Skeletal muscle tissue (tissue), 4 donors: ENCODE results near the gene PCDHGA1. TPM values are rescaled to one million over a fixed set of nuclear protein-coding genes. Genes with fewer than 3 reads are reported as not detected.
"Not testable (repeated sequence)": the region's sequence is repeated elsewhere in the genome, so short reads cannot be mapped to it uniquely, and the experiment has no call there.

Experiments used
- H3K27ac ChIP-seq: one replicate; pipeline ENCODE4 v1.7.0; 2013; ENCODE audit warnings: mild to moderate bottlenecking, low read depth, low read length, inconsistent platforms
- H3K27me3 ChIP-seq, 3 donors: one replicate each; pipeline ENCODE4 v1.7.0; 2013; ENCODE audit warnings: low read length in 3 of 3; ENCODE audit not compliant: control insufficient read depth in 3 of 3, insufficient read depth in 3 of 3
- H3K36me3 ChIP-seq, 3 donors: one replicate each; pipeline ENCODE4 v1.7.0; 2013; ENCODE audit warnings: low read length in 3 of 3; ENCODE audit not compliant: control insufficient read depth in 3 of 3, insufficient read depth in 3 of 3
- H3K4me1 ChIP-seq, 3 donors: one replicate each; pipeline ENCODE4 v1.7.0; 2013; ENCODE audit warnings: low read length in 3 of 3, mild to moderate bottlenecking in 3 of 3; ENCODE audit not compliant: control insufficient read depth in 3 of 3, insufficient read depth in 3 of 3
- H3K4me3 ChIP-seq, 3 donors: one replicate each; pipeline ENCODE4 v1.7.0; 2013; ENCODE audit warnings: low read length in 3 of 3
- H3K9ac ChIP-seq, 3 donors: one replicate each; pipeline ENCODE4 v1.7.0; 2013; ENCODE audit warnings: low read length in 3 of 3, mild to moderate bottlenecking in 3 of 3, moderate library complexity in 2 of 3, low read depth in 1 of 3
- H3K9me3 ChIP-seq, 3 donors: one replicate each; pipeline ENCODE4 v1.7.0; 2013; ENCODE audit warnings: low read length in 3 of 3; ENCODE audit not compliant: control insufficient read depth in 3 of 3
- total RNA-seq: library from RNA; depleted of rRNA; stranded (reverse); fragments of >200 nt; gene quantifications from one replicate; pipeline ENCODE4 v1.2.3, GENCODE V29; 2014
- donor health status: Osteomylitis.

The PCDHGA1 gene
- total RNA-seq, 1 donor from 2014 or later: 0.52 TPM

DNA sequence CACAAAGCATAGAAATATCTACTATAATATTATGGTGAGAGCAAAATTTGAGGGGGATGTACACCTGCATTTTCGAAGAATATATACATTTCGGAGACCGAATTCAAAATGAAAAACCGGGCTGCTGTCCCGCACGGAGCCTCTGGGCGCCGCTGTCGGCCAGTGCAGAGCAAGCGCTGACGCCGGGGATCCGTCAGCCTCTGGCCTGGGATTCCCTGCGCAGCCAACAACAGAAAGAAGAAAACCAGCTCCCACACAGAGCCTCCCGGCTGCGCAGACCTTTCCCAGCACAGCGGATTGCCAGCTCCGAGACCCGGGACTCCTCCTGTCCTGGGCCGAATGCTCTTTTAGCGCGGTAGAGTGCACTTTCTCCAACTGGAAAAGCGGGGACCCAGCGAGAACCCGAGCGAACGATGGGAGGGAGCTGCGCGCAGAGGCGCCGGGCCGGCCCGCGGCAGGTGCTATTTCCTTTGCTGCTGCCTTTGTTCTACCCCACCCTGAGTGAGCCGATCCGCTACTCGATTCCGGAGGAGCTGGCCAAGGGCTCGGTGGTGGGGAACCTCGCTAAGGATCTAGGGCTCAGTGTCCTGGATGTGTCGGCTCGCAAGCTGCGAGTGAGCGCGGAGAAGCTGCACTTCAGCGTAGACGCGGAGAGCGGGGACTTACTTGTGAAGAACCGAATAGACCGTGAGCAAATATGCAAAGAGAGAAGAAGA, 77.6 kb downstream of the PCDHGA1 start, which contains the start of gene PCDHGB6:
Gene PCDHGB6 (plus strand): TSS at position 232 of the 716 bp plus-strand sequence. CDS start 182 bp downstream, at position 414.
- peaks cover 3 to 30% (median 27%) of the 10 kb centered on the region in 3 donors for H3K9me3 ChIP-seq
- peaks cover 0 to 10% (median 5%) of the 10 kb centered on the region in 3 donors for H3K4me1 ChIP-seq
- peak within 1 kb of the TSS; percentile 60 to 65 (median 60) for H3K4me3 ChIP-seq
- peak within 1 kb of the TSS in 2 of 3 donors; percentile 55 to 76 for H3K9ac ChIP-seq
- peaks cover 0 to 19% (median 4%) of the 10 kb centered on the region in 3 donors for H3K36me3 ChIP-seq
- peak within 1 kb of the TSS; percentile 36 for H3K27ac ChIP-seq
- not testable (repeated sequence) for H3K27me3 ChIP-seq

DNA sequence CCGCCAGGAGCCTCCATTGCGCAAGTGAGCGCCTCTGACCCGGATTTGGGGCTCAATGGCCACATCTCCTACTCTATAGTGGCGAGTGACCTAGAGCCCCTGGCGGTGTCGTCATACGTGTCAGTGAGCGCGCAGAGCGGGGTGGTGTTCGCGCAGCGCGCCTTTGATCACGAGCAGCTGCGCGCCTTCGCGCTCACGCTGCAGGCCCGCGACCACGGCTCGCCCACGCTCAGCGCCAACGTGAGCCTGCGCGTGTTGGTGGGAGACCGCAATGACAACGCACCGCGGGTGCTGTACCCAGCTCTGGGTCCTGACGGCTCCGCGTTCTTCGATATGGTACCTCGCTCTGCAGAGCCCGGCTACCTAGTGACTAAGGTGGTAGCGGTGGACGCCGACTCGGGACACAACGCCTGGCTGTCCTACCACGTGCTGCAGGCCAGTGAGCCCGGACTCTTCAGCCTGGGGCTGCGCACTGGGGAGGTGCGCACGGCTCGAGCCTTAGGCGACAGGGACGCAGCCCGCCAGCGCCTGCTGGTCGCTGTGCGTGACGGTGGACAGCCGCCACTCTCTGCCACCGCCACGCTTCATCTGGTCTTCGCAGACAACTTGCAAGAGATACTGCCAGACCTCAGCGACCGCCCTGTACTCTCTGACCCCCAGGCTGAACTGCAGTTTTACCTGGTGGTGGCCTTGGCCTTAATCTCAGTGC, 79.4 kb downstream of the PCDHGA1 start:
- Histone ChIP-seq H3K36me3 (peaks cover 2 to 21% (median 4%) of the 10 kb centered on the region in 3 donors), H3K9me3 (peaks cover 10 to 30% (median 17%) of the 10 kb centered on the region in 3 donors), H3K27me3 (peaks cover 2 to 7% (median 6%) of the 10 kb centered on the region in 3 donors)

DNA sequence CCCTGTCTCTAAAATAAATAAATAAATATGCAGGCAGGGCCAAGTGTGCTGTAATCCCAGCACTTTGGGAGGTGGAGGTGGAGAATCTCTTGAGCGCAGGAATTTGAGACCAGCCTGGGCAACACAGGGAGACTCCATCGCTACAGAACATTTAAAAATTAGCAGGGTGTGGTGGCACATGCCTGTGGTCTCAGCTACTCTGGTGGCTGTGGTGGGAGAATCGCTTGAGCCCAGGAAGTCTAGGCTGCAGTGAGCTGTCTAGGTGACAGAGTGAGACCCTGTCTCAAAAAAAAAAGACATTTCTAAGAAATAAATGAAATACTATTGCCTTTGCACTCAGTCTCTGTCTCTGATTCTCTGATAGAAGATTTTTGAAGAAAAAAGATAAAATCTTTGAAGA, 81.3 kb downstream of the PCDHGA1 start:
- H3K4me3 ChIP-seq: peak overlapping the region; percentile 23 to 41 (median 35)
- H3K36me3 ChIP-seq: peaks cover 2 to 20% (median 4%) of the 10 kb centered on the region in 3 donors
- peaks cover 10 to 28% (median 16%) of the 10 kb centered on the region in 3 donors for H3K9me3 ChIP-seq
- peaks cover 0 to 13% (median 6%) of the 10 kb centered on the region in 3 donors for H3K4me1 ChIP-seq
- H3K9ac ChIP-seq: peak overlapping the region in 1 of 3 donors; percentile 6
- no peak overlapping the region for H3K27ac ChIP-seq
- H3K27me3 ChIP-seq: peaks cover 0 to 7% (median 6%) of the 10 kb centered on the region in 3 donors

More for the DNA sequence above, 79.4 kb downstream of the PCDHGA1 start:
- Histone ChIP-seq H3K9ac (no peak overlapping the region), H3K27ac (no peak overlapping the region), H3K4me1 (peaks cover 0 to 11% (median 6%) of the 10 kb centered on the region in 3 donors), H3K4me3 (peak overlapping the region; percentile 33 to 68 (median 44))

DNA sequence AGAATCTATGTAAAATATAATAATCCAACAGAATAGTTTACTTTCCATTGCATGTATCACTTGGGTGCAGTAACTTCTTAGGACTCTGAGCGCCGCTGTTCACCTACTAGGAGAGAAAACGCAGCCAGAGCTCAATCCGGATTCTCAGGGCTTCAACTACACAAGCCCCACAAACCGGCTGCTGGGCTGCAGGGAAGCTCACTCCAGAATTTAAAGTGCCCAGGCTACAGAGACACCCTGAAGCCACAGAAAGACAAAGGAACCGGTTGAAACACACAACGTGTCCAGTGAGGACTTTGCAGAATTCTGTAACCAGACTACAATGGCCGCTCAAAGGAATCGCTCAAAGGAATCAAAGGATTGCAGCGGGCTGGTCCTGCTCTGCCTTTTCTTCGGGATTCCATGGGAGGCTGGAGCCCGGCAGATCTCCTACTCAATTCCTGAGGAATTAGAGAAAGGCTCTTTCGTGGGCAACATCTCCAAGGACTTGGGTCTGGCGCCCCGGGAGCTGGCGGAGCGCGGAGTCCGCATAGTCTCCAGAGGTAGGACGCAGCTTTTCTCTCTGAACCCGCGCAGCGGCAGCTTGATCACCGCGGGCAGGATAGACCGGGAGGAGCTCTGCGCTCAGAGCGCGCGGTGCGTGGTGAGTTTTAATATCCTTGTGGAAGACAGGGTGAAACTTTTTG, 82.7 kb downstream of the PCDHGA1 start, which contains the start of gene PCDHGA10:
Gene PCDHGA10 (plus strand): TSS at position 134 of the 686 bp plus-strand sequence. CDS start 189 bp downstream, at position 323.
- Histone ChIP-seq H3K4me1 (peaks cover 0 to 13% (median 6%) of the 10 kb centered on the region in 3 donors), H3K9ac (peak within 1 kb of the TSS; percentile 36 to 83 (median 43)), H3K36me3 (peaks cover 2 to 20% (median 4%) of the 10 kb centered on the region in 3 donors), H3K4me3 (peak within 1 kb of the TSS; percentile 67 to 73 (median 70)), H3K27ac (no peak within 1 kb of the TSS), H3K9me3 (peaks cover 10 to 25% (median 16%) of the 10 kb centered on the region in 3 donors), H3K27me3 (peaks cover 0 to 7% (median 6%) of the 10 kb centered on the region in 3 donors)

- Histone ChIP-seq H3K36me3 (peaks cover 2 to 22% (median 4%) of the 10 kb centered on the region in 3 donors), H3K27ac (no peak overlapping the region), H3K4me1 (peaks cover 0 to 19% (median 8%) of the 10 kb centered on the region in 3 donors)
Measured at GRCh38 chr5:141413540-141414069, 83.3 kb downstream of the PCDHGA1 start.

GRCh38 chr5:141414548-141415274, 84.4 kb downstream of the PCDHGA1 start:
- not testable (repeated sequence) for H3K9ac ChIP-seq, H3K27ac ChIP-seq, H3K27me3 ChIP-seq
- peaks cover 19 to 27% (median 21%) of the 10 kb centered on the region in 3 donors for H3K9me3 ChIP-seq
- H3K4me1 ChIP-seq: peaks cover 0 to 23% (median 16%) of the 10 kb centered on the region in 3 donors
- H3K4me3 ChIP-seq: peak overlapping the region in 2 of 3 donors; percentile 49 to 67
- peaks cover 4 to 24% (median 5%) of the 10 kb centered on the region in 3 donors for H3K36me3 ChIP-seq

More at GRCh38 chr5:141413540-141414069, 83.3 kb downstream of the PCDHGA1 start:
- H3K4me3 ChIP-seq: peak overlapping the region; percentile 55 to 70 (median 67)
- H3K9ac ChIP-seq: peak overlapping the region in 2 of 3 donors; percentile 25 to 43
- peaks cover 14 to 28% (median 20%) of the 10 kb centered on the region in 3 donors for H3K9me3 ChIP-seq
- peaks cover 0 to 7% (median 6%) of the 10 kb centered on the region in 3 donors for H3K27me3 ChIP-seq

DNA sequence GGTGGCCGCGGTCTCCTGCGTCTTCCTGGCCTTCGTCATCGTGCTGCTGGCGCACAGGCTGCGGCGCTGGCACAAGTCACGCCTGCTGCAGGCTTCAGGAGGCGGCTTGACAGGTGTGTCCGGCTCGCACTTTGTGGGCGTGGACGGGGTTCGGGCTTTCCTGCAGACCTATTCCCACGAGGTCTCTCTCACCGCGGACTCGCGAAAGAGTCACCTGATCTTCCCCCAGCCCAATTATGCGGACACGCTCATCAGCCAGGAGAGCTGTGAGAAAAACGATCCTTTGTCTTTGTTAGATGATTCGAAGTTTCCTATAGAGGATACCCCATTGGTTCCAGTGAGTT, 84.9 kb downstream of the PCDHGA1 start:
- not testable (repeated sequence) for H3K4me3 ChIP-seq, H3K9ac ChIP-seq, H3K27me3 ChIP-seq, H3K27ac ChIP-seq
- peaks cover 21 to 24% (median 21%) of the 10 kb centered on the region in 3 donors for H3K9me3 ChIP-seq
- H3K4me1 ChIP-seq: peaks cover 0 to 26% (median 15%) of the 10 kb centered on the region in 3 donors
- peaks cover under 1 to 19% (median 7%) of the 10 kb centered on the region in 3 donors for H3K36me3 ChIP-seq

DNA sequence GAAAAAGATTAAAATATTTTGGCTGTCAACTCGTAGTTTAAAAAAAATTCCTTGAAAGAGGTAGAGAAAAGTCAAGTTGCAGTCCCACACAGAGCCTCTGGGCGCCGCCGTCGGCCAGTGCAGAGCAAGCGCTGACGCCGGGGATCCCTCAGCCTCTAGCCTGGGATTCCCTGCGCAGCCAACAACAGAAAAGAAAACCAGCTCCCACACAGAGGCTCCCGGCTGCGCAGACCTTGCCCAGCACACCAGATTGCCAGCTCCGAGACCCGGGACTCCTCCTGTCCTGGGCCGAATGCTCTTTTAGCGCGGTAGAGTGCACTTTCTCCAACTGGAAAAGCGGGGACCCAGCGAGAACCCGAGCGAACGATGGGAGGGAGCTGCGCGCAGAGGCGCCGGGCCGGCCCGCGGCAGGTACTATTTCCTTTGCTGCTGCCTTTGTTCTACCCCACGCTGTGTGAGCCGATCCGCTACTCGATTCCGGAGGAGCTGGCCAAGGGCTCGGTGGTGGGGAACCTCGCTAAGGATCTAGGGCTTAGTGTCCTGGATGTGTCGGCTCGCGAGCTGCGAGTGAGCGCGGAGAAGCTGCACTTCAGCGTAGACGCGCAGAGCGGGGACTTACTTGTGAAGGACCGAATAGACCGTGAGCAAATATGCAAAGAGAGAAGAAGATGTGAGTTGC, 87.3 kb downstream of the PCDHGA1 start, which contains the start of gene PCDHGB7:
Gene PCDHGB7 (plus strand): TSS at position 184 of the 679 bp plus-strand sequence. CDS start 183 bp downstream, at position 367.
- H3K4me1 ChIP-seq: peaks cover 0 to 29% (median 21%) of the 10 kb centered on the region in 3 donors
- H3K27me3 ChIP-seq: not testable (repeated sequence)
- H3K27ac ChIP-seq: peak within 1 kb of the TSS; percentile 62
- peak within 1 kb of the TSS; percentile 65 to 76 (median 66) for H3K9ac ChIP-seq
- H3K4me3 ChIP-seq: peak within 1 kb of the TSS; percentile 68 to 76 (median 73)
- peaks cover 3 to 20% (median 7%) of the 10 kb centered on the region in 3 donors for H3K36me3 ChIP-seq
- peaks cover 24 to 39% (median 30%) of the 10 kb centered on the region in 3 donors for H3K9me3 ChIP-seq
